NCI-H82 (cell line): Measurements from ENCODE around the gene FARS2.
"Not testable (repeated sequence)": the region's sequence is repeated elsewhere in the genome, so short reads cannot be mapped to it uniquely, and the experiment has no call there.

Experiments used
- DNase-seq: peaks from one replicate; lab custom pipeline; 2025; lab: John Stamatoyannopoulos, UW

The FARS2 gene

DNA sequence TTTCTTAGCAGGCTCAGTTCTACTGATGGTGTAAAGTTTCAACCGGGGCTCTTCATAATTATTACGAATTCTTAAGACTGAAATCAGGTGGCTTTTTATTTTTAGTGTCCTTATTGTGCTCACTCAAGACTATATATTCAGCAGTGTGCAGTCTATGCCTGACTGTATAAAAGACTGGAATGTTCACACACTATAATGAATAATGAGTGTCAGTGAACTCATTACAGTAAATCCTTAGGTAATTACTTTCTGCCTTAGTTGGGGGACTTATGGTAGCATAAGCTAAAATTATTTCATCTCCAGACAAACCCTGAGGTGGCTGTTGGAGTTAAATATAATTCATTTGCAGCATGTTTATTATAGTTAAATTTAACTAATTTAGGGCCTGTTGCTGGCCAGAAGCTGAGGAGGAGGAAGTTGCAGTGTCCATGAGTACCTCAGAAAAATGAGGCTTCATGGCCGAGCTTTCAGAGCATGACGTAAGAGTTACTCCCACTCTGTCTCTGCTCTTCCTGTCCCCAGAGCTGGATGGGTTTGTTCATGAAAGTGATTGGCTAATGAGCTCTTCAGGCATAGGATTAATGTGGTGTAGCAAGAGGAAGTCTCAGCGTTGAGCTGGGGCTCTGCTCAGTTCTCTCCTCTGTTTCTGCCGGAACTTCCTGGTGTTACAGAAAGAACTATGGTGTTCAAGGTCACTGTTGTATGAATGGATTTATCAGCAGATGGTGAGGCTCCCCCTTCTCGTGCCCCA lies 409.7 kb downstream of the FARS2 start:
- peak; percentile 90 for DNase-seq

DNA sequence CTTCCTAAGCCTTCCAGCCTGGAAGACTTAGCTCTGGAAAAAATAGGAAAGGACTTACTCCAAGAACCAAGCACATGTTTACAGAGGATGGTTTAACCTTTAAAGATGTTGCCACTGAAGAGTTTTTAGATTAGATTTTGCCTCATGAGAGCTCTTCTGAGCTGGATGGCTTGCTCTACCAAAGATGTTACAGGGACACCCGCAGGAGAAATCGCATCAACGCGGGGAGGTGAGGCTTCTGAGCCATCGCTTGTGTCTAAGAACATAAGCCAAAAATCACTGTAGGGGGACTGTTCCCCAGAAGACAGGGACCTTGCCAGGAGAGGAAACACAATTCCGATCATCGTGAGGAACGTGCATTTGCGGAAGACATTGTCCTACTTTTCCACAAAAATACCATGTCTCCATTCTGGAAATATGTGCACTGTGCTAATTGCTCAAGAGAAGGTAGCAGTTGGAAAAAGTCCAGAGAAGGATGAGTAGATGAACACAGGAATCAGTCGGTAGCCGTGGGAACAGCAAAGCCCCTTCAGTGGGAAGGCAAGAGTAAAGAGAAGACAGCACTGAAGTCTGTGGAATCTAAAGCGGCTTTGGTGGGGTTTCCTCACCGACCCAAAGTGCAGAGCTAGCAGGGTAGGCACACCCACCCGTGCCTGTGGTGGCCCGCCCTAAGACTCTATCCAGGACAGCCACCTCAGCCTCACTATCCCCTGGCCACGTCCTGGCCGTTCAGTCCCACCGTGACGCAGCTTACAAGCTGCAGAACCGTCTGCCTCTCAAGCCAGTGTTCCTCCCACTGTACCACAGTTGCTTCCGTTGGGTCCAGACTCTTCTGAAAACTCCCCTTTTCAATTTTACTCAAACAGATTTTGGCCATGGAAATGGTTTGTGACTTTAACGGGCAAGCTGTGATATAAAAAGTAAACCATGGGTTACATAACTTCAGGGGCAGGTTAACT lies 410.6 kb downstream of the FARS2 start:
- peak; percentile 71 for DNase-seq

GRCh38 chr6:5672581-5673011 lies 411.3 kb downstream of the FARS2 start:
- peak; percentile 20 for DNase-seq

DNA sequence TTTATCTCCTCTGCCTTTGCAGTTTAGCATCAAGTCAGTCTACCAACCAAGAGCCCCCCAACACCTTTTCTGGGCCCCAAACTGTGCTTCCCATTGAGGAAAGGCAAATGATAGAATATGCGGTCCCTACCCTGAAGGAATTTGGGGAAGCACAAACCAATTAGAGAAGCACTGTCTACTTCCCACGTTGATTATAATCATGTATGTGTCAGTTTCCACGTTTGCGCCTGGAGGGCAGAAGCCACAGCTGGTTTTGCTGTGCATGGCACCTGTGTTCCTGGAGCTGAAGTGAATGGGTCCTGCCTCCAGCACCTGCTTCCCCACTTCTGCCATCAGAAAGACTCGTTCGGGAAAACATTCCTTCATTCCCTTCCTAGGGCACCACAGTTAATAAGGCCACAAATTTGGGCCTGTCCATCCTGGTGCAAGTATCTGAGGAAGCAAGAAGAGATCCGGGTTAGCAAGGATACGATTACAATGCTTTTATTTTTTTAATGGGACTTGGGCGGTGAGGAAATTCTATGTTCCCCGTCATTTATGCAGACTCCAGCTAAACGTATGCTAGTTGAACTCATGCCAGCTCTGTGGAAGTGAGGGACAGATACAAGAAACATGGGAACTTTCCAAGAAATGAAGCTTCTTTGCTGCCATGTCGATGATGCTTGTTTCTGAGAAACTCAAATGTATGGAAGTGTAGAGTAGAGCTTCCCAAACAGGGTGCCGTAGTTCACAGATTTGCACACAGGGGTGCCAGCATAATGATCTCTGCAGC lies 411.9 kb downstream of the FARS2 start:
- DNase-seq: no peak

DNA sequence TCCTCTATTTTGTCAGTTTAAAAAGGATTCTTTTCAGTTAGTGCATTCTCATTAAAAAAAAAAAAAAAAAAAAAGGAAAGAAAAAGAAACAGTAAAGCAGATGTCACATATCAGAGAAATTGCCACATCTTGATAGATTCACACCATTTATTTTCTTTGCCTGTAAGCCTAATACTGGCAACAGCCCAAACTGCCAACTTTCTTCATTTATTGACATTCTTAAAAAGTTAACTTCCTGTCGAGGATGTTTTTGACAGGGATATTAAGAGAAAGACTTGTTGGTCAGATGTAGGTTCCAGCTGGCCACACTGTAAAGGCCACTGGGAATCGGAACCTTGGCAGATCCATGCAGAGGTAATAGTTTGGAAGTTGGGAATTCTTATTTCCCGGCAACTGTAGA lies 412.8 kb downstream of the FARS2 start:
- DNase-seq: no peak

DNA sequence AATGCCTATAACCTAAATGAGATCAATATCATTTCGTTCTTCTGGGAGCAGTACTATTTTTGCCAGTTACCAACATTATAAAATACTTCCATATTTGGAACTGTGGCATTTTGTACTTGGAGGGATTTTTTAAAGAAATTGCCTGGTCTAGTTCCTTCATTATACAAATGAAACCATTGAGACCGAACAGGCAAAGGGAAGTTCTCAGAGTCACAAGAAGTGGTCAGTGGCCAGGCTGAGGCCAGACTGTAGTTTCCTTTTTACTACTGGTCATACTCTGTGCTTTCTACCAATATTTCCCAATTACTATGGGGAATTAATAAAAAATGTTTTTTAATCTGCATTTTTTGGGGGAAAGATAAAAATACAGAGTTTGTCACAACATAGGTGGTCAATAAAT lies 413.4 kb downstream of the FARS2 start:
- no peak for DNase-seq

GRCh38 chr6:5676701-5677100 lies 415.4 kb downstream of the FARS2 start:
- DNase-seq: no peak

GRCh38 chr6:5677219-5678000 lies 416.1 kb downstream of the FARS2 start:
- no peak for DNase-seq

DNA sequence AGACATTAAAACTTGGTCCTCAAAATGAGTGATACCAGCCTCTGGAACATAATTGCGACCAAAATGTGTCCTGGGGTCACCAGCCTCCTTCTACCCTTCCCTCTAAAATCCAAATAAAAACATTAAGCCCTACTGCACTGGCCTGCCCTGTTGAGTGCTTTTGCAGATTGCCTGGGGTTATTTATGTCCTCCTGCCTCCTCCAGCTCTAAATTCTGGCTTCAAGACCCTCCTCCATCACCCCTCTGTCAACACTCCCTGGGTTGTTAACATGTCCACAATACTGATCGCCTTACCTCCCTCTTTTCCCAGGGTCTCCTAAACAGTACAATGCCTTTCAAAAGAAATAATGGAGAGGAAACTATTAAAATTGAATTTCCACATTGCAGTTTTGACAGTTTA lies 418.0 kb downstream of the FARS2 start:
- no peak for DNase-seq

DNA sequence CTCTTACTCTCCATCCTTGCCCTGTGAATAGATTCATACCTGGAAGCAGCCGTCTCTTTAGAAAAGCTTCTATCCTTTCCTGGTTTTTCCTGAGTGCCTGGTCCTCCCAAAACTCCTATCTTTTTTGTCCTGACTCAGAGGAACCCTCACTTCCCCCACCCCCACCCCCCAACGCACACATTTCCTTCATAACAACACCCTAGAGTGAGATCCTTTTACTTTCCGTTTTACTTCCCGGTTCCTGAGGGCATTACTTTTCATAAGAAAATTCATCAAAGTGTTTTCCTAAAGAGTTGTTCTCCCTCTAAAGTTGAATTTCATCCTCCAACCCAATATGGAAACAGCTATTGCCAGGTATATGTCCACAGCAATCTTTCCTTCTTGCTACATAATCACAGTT lies 418.4 kb downstream of the FARS2 start:
- no peak for DNase-seq

GRCh38 chr6:5680095-5680494 lies 418.8 kb downstream of the FARS2 start:
- no peak for DNase-seq

DNA sequence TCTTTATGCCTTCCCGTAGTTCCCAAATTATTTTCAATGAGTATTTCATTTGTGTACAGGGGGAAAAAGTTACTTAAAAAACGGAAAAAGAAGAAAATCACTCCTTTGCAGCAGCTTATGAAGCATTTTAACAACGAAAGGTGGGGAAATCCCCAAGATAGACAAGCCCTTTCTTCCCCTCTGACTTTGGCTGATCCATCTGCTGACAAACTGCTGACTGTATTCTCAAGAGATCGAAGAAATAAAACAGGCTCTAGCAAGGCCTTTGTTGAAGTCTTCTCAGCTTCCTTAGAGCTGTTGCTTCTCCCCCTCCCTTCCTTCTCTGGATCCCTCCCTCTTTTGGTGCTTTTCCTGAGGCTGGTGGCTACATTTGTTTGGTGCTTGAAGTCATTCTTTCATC lies 420.2 kb downstream of the FARS2 start:
- DNase-seq: no peak

DNA sequence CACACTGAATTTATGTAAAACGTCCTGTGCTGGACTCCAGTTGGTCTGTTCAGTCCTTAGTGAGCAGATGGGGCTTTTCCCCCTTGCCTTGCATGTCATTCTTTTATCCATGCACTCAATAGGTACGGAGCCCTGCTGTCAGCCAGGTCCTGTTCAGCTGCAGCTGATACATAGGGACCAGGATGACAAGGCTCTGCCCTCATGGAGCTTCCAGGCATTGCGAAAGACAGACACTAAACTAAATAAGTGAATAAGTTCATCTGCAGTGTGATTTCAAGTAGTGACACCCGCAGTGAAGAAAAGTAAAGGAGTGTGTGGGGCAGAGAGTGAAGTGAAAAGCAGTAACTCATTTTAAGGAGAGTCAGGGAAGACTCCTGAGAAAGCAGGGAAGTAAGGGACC lies 421.2 kb downstream of the FARS2 start:
- no peak for DNase-seq

DNA sequence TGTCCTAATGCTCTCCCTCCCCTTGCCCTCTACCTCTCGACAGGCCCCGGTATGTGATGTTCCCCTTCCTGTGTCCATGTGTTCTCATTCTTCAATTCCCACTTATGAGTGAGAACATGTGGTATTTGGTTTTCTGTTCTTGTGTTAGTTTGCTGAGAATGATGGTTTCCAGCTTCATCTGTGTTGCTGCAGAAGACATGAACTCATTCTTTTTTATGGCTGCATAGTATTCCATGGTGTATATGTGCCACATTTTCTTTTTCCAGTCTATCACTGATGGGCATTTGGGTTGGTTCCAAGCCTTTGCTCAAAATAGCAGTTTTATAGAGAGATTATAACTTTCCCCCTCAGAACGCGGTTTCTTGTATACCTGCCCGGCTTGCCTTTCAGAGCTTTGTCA lies 422.4 kb downstream of the FARS2 start:
- not testable (repeated sequence) for DNase-seq

- no peak for DNase-seq
These were observed 423.2 kb downstream of the FARS2 start for GRCh38 chr6:5684320-5685053.

GRCh38 chr6:5693225-5694145 lies 432.2 kb downstream of the FARS2 start:
- no peak for DNase-seq

- DNase-seq: no peak
These were observed 434.2 kb downstream of the FARS2 start for GRCh38 chr6:5695260-5696245.

GRCh38 chr6:5697508-5697907 lies 436.2 kb downstream of the FARS2 start:
- no peak for DNase-seq

- DNase-seq: no peak
These were observed 437.0 kb downstream of the FARS2 start for GRCh38 chr6:5698318-5698717.
